Left renal cortex interstitium (tissue), 4 donors: ENCODE results near the gene ERBB4. TPM values are rescaled to one million over a fixed set of nuclear protein-coding genes. Genes with fewer than 3 reads are reported as not detected.
A peak's percentile ranks its signal among the peaks of the same experiment; 100 is the strongest.

Experiments used
- DNase-seq, 4 donors: peaks; one replicate each; pipeline ENCODE4 v3.0.0-alpha.2; 2013; ENCODE audit warnings: low read depth in 4 of 4, low spot score in 2 of 4, missing footprints in 1 of 4
- polyA plus RNA-seq, 4 donors: library from polyadenylated mRNA; unstranded; fragments of 120-200 nt; gene quantifications; one replicate each; pipeline ENCODE4 v1.2.1, GENCODE V29; 2013; ENCODE audit not compliant: insufficient read length in 4 of 4

The ERBB4 gene
- 10 to 100 TPM; 34.7 to 59.5 (median 45.5) TPM for polyA plus RNA-seq

DNA sequence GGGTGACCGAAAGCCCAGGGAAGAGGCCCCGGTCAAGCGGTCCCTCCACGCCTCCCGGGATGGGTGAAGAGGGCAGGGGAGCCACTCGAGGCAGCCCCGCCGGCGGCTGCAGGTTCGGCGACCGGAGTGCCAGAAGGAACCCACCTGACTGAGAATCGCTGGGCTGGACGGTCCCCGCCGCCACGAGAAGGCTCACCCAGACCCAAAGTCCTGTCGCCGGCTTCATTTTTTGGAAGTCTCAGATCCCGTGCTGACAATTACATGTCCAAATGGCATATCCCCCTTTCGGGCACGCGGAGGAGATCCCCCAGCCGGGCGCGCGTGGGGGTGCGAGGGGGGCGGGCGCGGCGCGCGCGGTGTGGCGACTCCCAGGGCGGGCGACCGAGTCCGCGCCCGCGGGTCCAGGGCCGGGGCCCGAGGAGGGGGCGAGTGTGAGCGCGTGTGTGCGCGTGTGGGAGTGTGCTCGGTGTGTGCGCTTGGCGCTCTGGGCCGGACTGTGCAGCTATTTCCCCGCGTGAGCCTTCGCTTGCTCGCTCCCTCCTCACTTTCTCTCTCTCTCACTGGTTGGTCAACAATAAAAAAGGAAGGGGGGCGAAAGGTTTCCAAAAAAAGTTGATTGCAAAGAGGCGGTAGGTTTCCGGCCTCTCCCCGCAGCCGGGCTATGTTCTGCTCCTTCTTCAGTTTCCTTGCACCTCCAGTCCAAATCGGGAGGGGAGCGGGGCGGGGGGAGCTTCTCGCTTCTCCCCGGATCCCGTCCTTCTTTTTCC, at the start of gene ERBB4:
TSS of gene ERBB4 (minus strand) at position 498 of the 767 bp plus-strand sequence. CDS start at position 226, 272 bp downstream.
- DNase-seq = peak in 1 of 4 donors; percentile 23

DNA sequence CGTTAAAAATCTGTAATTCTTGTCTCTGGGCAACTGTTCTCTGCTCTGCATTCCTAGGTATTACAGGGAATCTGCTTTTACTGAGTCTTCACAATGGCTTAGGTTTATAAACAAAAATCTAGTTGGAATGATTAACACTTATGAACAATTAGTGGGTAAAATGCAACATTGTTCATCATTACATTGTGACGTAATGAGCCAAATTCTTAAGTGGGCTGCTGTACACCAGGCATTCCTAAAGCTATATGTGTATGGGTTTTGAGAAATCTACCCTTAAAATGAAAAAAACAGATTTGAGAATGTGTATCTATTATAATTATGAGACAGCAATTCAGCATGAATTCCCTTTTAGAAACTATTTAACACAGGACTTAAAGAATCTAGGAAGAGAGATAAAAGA, 41.5 kb upstream of the ERBB4 start:
- no peak for DNase-seq

DNA sequence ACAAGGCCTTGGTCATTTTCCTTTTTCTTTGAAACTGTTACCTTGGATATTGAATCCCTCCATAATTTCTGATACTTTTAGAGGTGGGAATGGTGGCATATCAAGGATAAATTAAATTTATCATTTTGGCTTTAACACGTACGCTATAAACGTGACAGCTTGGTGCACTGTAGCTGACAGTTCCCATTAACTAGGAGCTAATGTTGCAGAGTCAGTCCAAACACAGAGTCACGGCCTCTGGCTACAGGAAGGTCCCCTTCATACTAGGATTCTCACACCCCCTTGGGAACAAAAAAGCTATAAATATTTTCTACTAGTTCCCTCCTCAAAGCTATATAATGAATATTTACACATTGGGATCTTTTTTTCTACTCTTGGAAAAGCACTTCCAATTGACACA, 17.7 kb upstream of the ERBB4 start:
- DNase-seq = no peak

DNA sequence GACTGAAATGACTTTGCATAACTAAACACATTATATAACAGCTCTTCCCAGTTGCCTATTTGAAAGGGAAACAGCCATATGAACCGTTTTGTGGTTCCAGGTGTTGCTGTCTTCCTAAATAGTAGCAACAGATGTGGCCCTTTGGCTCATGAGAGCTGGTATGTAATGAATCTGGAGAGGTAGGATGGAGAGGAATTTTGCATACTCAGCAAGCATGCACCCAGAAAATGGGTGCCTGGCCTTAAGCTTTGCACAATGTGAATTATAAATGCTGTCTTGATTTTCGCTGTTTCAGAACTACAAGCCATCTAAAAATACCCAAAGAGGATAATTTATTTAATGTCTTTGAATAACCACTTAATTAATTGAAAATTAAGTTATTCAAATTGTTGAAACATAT, 15.6 kb upstream of the ERBB4 start:
- no peak for DNase-seq

DNA sequence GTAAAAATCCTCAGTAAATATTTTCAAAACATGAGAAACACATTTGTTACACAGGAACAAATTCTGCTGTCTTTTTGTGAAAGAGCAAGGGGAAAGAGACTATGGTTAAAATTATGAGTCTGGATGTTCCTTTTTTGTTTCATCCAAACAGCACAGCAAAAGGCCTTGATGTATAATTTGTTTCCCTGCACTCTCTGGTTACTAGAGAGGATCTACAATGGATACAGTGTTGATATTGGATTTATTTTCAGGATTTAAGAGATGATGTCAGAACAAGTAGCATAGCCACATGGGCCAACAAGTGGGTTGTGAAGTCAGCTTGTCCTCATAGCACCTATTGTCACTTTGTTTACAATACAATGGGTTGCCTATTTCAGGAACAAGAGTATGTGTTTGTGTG, 11.3 kb upstream of the ERBB4 start:
- DNase-seq = no peak

DNA sequence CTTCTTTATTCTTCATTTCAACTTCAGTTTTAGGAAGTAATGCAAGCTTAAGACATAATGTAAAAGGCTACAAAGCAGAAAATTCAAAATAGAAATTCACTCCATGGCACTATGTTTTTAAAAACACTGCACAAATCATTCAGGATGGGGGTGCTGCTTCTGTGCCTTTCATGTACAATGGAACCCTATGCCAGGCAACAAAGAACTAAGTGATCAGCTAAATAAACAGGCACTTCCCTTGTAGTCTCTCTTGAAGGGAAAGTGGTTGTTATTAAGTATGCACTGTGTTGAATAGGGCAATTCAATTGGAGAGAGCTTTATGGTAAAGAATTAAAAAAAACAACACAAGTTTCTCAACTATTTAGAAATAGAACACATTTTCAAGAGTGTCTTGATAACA, 10.9 kb upstream of the ERBB4 start:
- no peak for DNase-seq

DNA sequence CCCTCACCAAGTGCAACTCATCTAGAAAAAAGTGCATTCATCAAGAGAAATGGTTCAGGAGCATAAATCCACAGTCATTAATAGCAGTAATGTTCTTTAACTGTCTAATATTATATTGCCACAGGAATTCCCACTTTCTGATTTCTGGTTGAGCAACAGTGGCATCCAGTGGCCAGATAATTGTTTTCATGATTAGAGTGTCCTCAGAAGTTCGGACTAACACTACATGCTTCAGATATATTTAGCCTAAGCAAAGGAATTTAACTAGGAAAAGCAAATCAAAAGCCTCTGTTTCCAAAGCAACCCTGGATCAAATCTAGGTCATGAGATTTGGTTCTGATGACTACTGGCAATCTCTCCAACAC, 9.8 kb upstream of the ERBB4 start:
- no peak for DNase-seq

DNA sequence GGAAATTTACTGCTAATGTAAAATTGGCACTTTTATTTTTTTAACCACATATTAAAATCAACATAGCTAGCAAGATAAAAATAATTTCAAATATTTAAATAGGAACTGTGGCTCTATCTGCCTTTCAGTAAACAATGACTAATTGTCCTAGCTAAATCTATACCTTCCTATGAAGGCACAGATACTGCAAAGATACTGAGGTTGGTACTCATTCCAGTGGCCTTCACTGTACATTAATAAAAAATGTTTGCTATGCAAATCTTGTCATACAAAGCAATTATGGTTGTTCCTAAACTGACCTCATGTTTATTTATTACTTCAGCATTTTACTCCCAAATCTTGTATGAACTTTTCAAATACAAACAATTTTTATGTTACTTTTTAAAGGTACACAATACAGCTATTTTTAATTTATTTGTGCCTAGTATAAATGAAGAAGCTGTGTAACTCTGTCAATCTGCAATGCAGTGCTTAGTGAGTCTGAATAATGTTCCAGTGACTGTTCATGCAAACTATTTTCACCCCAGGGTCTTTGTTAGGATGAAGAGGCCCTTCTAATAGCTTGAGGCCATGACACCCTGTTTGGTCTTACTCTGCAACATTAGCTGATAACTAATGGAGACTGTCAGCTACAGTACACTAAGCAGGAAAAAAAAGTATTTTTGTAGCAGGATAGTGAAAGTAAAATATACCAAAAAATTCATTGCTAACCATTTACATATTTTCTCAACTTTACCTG, 9.3 kb upstream of the ERBB4 start:
- DNase-seq = no peak

DNA sequence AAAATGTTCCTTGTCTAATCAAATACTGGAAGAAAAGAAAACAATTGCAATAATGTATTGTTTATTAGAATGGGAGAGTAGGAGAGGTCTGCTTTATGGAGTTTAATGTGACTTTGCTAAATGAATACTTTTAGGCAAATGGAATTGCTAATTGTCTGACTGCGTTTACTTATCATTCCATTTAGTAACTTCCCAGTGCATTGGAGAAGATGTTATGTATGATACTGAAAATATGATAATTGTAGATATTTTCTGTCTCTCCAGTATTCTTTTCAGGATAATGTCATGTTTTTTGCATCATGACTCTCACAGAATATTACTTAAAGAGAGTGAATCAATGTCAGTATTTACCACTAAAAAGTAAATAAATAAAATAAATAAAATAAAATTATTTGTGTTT, 8.1 kb upstream of the ERBB4 start:
- no peak for DNase-seq

DNA sequence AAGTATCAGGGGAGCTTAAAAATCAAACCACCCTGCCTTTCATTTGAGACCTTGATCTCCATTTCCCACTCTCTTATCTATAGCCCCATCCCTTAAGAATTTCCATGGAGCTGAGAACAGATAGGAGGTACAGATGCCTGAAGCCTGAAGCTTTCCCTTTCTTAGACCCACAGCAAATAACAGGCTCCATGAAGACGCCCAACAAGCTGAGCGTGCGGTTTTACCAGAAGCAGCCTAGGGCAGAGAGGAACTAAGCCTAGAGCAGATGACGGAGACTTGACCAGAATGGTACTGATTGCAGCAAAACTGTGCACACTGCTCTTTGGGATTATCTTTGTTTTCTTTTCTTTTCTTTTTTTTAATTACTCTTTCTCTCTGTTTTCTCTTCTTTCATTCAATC, 1.7 kb upstream of the ERBB4 start:
- DNase-seq = no peak

DNA sequence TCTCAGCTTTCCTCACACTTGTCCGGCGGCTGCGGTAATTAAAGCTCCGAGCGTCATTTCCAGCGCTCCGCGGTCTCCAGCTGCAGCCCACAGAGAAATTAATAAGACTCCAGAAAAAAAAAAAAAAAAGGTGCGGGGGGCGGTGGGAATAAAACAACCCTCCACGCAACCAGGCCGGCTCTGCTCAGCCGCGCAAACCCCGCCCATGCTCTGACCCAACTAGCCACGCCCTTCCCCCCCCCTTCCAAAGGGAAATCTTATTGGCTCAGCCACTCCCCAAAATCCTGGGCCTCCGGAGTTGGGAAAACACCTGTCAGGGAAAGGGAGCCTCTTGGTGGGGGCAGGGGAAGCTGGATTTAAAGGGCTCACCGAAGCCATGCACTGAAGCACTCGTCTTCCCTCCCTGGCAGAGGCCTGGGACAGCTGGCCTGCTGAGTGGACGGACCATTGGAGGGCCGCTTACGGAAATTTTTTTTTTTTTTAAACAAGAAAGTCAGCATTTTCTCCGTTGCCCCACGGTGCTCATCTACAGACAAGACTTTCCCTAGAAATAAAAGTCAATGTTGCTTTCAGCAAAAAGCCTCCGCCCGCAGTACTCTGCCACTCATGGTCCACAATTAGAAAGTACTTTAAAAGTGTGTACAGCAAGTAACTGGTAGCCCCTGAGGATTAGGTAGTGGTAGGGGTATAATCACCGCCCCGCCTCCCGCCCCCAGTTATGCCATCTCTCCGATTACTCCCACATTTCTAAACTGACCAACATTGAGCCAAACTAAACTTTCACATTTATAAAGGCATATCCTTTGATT, 674 bp upstream of the ERBB4 start:
- DNase-seq = peak in 2 of 4 donors; percentile 27 to 41

DNA sequence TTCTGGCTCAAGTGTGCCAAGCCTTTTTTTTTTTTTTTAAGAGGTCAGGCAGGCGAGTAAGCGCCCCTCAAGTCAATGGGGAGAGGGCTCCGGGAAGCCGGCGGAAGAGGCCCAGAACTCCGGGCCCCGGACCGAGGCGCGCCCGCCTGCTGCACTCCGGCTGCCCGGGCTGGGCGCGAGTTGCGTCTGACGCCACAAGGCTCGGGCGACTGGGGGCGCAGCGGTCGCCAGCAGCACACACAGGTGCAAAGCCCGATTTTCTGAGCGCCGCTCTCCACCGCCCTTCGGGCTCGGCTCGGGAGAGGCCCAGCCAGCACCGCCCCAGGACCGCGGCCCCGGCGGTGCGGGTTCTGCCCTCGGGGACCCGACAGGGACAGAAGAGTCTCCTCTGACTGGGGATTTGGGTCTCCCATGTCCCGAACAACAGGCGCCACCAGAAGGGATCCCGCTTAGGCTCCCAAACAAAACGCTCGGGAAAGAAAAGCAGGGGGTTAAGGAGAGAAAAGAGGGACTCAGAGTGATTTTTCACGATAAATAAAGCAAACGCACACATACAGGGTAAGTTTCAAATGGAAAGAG, 787 bp downstream of the ERBB4 start:
- no peak for DNase-seq

DNA sequence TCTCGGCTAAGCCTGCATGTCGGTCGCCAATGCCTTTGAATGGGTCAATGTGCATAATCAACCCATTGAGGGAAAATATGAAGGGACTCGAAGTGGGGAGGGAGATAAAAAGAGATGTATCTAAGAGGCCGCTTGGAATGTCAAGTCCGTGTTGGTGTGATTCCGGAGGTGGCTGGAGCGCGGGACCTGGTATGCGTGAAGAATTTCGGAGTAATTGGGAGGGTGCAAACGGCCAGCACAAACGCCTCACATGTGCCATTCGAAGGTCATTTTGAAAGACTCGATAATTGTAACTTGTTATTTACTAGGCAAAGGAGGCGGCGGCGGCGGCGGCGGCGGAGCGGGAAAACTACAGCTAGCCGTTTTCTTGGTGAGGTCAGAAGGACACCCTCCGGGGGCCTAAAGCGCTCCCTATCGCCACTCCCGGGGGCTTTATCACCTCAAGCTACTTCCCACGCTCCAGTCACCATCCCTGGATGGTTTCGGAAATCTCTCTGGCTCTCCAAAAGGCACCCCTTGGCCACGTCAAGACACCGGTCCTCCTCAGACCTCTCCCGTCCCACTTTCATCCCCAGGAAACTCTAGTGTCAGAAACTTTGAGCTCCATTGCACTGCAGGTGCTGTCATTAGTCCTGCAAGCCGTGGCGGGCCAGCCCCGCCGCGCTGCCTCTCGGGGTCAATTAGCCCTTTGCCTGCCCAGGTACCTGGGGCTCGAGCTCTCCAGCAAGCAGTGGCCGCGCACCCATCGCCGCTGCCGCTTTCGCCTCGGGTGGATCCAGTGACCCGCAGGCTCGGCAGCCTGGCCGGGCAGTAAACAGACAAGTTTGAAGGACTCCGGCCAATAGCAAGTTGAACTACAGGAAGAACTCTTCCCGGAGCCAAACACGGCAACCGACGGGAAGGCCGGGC, 1.5 kb downstream of the ERBB4 start:
- no peak for DNase-seq

DNA sequence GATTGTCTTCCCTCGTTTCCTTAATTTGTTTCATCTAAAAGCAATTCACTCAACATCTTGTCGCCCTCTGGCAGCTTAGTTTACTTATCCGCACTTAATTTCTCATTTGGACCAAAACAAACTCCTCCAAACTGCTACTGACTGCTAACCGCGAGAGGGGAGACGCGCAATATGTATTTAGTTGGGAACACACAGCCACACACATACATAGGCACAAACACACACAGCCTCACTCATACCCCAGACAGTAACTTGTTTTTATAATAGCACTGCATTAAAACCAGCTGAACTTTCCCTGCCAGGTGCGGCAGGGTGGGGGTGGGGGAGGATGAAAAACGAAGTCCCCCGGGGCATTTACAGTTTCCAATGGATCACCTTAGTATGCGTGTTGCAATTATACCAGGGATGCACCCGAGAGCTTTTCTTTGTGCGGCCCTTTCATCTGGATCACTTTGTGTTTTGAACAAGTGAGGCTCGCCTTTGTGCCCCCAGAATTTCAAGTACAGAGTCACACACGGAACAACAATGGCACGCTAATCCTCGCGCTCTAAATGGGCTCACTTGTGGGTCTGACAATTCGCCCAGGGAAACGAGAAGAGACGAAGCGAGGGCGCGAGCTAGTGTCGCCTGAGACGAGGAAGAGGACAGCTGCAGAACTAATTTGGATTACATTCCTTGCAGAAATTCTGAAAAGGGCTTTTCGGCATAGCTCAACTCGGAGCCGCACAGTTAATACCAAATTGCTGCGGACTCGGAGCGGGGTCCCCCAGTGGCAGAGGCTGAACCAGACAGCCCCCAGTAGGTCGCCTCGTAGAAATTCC, 2.4 kb downstream of the ERBB4 start:
- DNase-seq = peak in 2 of 4 donors; percentile 29 to 37

DNA sequence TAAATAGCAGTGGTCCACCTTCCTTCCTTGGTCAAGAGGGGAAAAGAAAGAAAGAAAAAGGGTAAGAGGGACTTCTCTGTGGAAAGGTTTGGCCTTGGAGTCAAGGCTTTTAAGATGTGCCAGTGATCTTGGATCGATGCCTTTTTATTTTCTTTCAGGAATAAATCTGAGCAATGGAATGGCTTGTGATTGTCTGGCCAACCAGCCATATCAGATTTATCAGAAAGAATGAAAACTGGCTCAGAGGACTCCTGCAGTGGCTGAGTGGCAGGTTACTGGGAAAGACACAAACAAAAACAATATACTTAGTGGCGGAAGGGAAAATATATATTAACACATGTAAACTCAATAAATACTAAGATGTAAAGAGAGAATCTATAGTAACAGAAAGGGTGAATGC, 4.3 kb downstream of the ERBB4 start:
- no peak for DNase-seq

DNA sequence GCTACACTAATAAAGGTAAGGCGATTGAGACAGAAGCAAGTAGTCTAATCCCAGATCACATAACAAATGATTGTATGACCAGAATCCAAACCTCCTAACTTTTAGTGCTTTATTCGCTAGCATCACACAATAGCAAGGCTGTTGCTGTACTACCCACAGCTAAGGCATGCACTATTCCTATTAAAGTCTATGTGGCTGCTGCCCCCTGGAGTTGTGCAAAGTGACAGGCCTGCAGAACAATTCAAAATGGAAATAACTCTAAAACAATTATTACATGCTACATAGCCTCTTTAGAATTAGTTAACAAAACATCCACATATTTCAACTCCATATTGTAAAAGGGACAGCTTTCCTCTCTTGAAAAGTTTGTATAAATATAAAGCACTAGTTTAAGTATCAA, 6.0 kb downstream of the ERBB4 start:
- DNase-seq = no peak

DNA sequence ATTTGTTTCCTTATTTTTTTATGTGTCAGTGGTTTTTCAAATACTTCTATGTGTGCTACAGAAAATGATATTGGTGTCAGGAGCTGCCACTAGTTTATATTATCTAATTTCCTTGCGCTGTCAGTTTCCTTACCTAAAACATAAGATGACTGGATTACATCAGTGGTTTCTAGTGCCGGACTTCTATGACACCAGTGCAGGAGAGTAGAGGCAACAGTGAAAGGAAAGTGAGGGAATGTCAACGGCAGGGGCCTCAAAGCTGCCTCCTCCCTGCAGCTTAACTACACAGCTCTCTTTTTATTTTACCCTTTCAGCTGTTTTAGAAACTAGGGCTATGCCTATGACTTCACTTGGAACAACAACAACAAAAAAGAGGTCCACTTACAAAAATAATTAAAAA, 6.5 kb downstream of the ERBB4 start:
- DNase-seq = no peak

DNA sequence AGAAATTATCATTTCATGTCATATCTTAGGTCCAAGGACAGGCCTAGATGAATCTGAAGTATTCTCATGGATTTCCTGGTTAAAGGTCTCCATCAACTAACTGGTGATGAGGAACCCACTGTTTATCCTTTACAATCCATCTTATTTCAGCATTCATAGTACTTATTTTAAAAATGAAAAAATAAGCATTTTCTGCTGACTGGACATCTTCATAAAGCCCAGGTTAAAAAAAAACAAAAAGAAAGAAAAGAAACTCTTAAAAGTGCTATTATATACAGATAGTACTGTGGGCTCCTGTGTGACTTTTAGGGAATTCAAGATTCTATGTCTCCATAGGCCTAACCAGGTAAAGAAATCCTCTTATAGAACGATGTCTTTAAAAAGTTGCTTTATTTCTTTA, 7.1 kb downstream of the ERBB4 start:
- no peak for DNase-seq

DNA sequence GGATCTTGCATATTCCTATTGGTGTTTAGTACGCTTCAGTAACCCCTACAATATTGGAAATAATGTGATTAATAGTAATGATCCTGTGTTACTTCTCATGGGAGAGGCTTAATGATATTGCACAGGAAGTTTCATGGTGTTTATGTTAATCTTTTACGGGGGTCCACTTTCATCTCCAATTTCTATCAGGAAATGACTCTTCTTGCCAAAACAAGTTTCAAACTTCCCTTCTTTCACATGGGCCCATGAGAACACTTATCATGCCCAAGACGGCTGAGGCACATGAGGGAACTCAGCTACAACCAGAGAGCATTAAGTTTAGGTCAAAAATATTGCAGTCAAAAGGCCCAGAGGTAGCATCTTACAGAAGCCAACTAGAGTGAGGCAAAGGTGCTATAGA, 7.6 kb downstream of the ERBB4 start:
- DNase-seq = no peak
